ENCODE measurements around the gene MAP7D1.

MAP7D1 gene

DNA sequence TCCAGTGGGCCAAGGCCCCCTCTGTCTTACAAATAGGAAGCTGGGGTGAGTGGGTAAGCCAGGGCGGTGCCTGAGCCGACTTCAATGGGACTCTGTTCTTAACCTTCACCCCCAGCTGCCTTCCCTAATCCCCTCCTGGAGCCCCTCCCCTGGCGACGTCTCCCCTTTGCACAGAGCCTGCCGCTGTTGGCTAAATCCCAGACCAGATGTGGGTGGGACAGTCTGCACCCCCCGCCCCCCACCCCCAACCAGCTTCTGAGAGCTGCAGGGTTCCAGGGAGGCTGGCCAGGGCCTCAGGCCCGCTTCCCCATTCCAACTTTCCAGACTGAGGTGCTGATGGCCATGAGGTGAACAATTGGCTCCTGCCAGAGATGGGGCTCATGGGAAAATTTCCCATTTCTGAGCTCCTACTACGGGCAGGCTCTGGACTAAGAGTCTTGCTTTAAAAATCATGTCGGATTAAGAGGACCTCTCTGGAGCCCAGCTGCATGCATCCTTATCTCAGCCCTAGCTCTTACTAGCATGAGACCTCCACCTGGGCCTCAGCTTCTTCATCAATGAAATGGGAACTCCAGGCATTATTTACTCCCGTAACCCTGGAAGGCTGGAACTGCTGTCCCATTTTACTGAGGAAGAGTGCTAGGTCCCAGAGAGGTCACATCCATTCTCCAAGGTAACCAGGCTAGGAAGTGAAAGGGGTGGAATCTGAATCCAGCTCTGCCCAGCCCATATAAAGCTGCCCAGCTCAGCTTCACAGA is 37.3 kb upstream of the MAP7D1 start:
- Histone ChIP-seq H3K27me3 (ENCODE audit: control insufficient read depth, insufficient read depth, low read length) (peaks cover 10% of the 10 kb centered on the region), H3K36me3 (ENCODE audit: control insufficient read depth, insufficient read depth, low read length) (no peaks in the 10 kb centered on the region), H3K9ac (ENCODE audit: low read depth, low read length) (no peak overlapping the region)

DNA sequence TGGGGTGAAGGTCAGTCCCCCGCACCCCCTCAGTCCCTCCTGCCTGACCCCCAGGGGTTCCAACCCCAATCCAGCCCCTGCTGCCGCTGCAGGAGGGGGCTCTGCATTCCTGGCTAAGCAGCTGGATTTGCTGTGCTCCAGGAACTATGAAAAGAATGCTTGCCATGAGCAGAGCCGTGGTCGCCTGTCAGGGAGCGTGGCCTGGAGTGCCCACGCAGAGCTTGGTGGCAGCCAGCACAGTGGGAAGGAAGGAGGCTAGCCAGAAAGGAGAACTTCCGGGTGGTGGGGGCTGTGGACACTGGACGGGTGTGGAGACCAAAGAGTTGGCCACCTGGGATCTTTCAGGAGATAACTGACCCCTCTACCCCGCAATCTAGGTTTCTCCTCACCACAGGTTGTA is 36.5 kb upstream of the MAP7D1 start:
- no peak overlapping the region for H3K4me3 ChIP-seq (ENCODE audit: low read depth, low read length)
- no peak overlapping the region for H3K9ac ChIP-seq (ENCODE audit: low read depth, low read length)
- peaks cover 18% of the 10 kb centered on the region for H3K27me3 ChIP-seq (ENCODE audit: control insufficient read depth, insufficient read depth, low read length)
- no peaks in the 10 kb centered on the region for H3K9me3 ChIP-seq (ENCODE audit: control insufficient read depth, insufficient read depth, low read length)
- no peaks in the 10 kb centered on the region for H3K36me3 ChIP-seq (ENCODE audit: control insufficient read depth, insufficient read depth, low read length)
- H3K27ac ChIP-seq (ENCODE audit: low read depth, low read length), result no peak overlapping the region
- H3K4me1 ChIP-seq (ENCODE audit: control insufficient read depth, insufficient read depth, low read length), result no peaks in the 10 kb centered on the region

More for the DNA sequence above, 37.3 kb upstream of the MAP7D1 start:
- Histone ChIP-seq H3K27ac (ENCODE audit: low read depth, low read length) (no peak overlapping the region), H3K4me3 (ENCODE audit: low read depth, low read length) (no peak overlapping the region), H3K9me3 (ENCODE audit: control insufficient read depth, insufficient read depth, low read length) (no peaks in the 10 kb centered on the region), H3K4me1 (ENCODE audit: control insufficient read depth, insufficient read depth, low read length) (no peaks in the 10 kb centered on the region)

DNA sequence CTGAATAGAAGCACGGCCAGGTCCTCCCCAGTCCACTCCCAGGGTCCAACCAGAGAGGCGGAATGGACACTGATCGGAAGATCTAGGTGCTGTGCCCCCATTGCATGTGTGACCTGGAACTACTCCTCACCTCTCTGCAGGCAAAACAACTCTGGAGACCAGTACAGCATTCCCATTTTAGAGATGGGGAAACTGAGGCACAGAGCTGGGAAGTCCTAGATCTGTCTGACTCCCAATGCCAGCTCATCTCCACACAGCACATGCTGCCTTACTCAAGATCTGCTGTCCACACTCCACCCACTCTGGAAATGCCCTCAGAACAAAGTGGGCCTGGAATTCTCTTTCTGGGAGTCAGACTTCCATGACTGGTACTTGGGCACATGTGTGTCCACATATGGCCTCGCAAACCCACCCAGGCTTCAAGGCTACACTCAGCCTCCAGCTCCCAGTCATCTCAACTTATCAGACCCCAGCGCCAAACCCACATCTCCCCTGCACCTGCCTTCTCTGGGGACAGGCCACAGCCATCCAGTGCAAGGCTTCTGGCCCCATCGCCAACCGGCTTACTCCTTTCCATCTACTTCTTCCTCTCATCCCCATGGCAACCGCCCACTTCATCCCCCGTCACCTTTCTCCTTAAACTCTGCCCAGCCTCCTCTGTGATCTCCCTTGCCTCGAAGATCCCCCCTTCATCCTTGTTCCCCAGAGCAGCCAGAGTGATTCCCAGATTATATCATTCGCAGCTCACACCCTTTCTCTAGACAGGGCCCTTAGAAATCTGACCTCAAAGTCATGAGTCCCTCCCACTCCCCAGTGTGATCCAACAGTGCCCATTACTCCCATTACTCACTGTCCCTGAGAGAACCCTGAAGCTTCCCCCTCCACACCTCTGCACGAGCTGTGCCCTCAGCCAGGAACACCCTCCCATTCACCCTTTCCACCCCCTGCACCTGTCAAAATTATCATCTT is 33.6 kb upstream of the MAP7D1 start:
- Histone ChIP-seq H3K4me3 (ENCODE audit: low read depth, low read length) (no peak overlapping the region), H3K27me3 (ENCODE audit: control insufficient read depth, insufficient read depth, low read length) (peaks cover 36% of the 10 kb centered on the region), H3K9me3 (ENCODE audit: control insufficient read depth, insufficient read depth, low read length) (no peaks in the 10 kb centered on the region), H3K4me1 (ENCODE audit: control insufficient read depth, insufficient read depth, low read length) (no peaks in the 10 kb centered on the region), H3K27ac (ENCODE audit: low read depth, low read length) (no peak overlapping the region), H3K9ac (ENCODE audit: low read depth, low read length) (no peak overlapping the region), H3K36me3 (ENCODE audit: control insufficient read depth, insufficient read depth, low read length) (no peaks in the 10 kb centered on the region)

DNA sequence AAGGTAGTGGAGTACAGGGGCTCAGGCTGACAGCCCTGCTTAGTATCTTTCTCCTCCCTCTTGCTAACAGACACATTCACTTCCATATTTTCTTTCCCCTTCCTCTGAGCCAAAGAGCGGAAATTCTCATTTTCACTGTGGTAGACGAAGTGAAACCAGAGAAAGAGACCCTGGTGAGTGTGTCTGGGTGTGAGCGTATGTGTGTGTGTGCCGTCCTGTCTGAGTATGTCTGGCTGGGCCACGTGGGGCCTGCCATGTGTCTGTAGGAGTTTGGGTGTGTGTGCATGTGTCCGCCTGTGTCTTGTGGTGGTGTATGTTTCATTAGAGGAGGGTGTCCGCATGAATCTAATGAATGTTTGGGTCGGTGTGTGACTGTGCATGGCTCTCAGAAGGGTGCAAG is 32.6 kb upstream of the MAP7D1 start:
- H3K4me1 ChIP-seq (ENCODE audit: control insufficient read depth, insufficient read depth, low read length), result no peaks in the 10 kb centered on the region
- no peak overlapping the region for H3K27ac ChIP-seq (ENCODE audit: low read depth, low read length)
- no peaks in the 10 kb centered on the region for H3K36me3 ChIP-seq (ENCODE audit: control insufficient read depth, insufficient read depth, low read length)
- no peak overlapping the region for H3K9ac ChIP-seq (ENCODE audit: low read depth, low read length)
- peaks cover 36% of the 10 kb centered on the region for H3K27me3 ChIP-seq (ENCODE audit: control insufficient read depth, insufficient read depth, low read length)
- no peaks in the 10 kb centered on the region for H3K9me3 ChIP-seq (ENCODE audit: control insufficient read depth, insufficient read depth, low read length)
- H3K4me3 ChIP-seq (ENCODE audit: low read depth, low read length), result no peak overlapping the region

DNA sequence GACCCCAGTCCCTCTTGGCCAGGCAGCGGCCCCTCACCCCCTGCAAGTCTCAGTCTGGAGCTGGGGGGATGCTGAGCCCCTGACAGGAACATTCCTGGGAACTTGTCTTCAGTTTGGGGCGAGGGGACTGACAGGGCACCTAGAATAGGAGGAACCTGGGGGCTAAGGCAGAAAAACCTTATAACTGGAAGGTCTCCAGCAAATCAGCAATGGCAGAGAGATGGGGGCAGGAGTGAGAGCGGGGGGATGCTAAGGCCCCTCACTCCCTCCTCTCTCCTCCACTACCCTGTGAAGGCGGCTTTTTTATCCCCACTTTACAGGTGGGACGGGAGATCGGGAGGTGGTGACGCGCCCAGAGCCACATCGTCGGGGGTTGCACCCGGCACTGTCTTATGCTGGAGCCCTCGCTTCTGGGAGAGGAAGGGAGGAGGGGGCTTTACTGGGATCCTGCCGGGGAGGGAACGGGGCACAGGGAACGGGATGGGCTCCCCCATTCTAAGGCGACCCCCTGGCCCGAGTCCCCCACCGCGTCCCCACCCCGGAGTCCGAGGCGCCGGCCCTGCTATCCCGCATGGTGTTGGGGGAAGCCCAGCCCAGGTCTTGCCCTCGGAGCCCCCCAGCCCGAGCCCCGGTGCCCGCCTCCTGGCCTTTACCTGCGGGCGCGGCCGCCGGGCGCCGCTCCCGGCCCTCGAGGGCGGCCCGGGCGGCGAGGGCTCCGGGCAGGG is 31.4 kb upstream of the MAP7D1 start:
- H3K4me3 ChIP-seq (ENCODE audit: low read depth, low read length), result peak overlapping the region; percentile 34; the same call in 1 of the 2 replicates
- H3K27me3 ChIP-seq (ENCODE audit: control insufficient read depth, insufficient read depth, low read length), result peaks cover 36% of the 10 kb centered on the region
- H3K36me3 ChIP-seq (ENCODE audit: control insufficient read depth, insufficient read depth, low read length), result no peaks in the 10 kb centered on the region
- H3K4me1 ChIP-seq (ENCODE audit: control insufficient read depth, insufficient read depth, low read length), result no peaks in the 10 kb centered on the region
- no peak overlapping the region for H3K9ac ChIP-seq (ENCODE audit: low read depth, low read length)
- H3K9me3 ChIP-seq (ENCODE audit: control insufficient read depth, insufficient read depth, low read length), result no peaks in the 10 kb centered on the region
- no peak overlapping the region for H3K27ac ChIP-seq (ENCODE audit: low read depth, low read length)

DNA sequence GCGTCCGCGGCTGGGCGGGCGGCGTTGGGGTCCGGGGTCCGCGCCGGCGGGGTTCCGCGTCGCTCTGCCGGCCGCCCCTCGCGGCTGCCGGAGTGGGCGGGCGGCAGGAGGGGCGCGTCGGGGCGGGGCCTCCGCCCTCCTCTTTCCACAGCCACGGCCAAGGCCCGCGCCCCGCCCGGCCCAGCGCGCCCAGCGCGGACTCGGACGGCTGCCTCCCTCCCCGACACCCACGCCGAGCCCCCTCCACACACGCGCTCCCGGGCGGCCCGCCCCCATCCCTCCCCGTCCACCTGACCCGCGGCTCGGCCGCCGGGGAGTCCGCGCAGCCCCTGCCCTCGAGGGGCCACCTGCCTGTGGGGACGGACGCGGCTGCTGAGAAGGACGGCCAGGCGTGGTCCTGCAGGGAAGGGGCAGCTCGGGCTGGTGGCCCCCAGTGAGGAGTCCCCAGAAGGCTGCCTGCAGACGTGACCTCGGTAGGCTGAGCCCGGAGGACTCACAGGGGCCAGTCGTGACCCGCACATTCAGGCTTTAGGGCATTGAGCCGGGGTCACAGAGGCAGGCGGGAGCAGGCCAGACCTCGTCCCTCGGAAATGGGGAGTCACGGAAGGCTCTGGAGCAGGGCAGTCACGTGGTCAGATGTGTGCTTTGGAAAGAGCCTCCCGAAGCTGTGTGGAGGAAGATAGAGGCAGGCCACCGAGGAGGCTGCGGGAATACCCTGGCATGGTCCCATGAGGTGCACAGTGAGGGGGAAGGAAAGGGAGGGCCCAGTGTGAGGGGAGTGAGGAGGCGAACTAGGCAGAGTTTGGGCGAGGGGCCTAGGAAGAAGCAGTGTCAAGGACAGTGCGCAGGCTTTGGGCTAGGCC is 30.6 kb upstream of the MAP7D1 start, which contains the start of gene COL8A2:
Gene COL8A2 (minus strand): TSS at position 94 of the 863 bp plus-strand sequence. CDS start 24,980 bp downstream, outside the sequence.
- Histone ChIP-seq H3K9me3 (ENCODE audit: control insufficient read depth, insufficient read depth, low read length) (no peaks in the 10 kb centered on the region), H3K4me1 (ENCODE audit: control insufficient read depth, insufficient read depth, low read length) (no peaks in the 10 kb centered on the region), H3K4me3 (ENCODE audit: low read depth, low read length) (peak within 1 kb of the TSS; percentile 34; the same call in 1 of the 2 replicates), H3K27ac (ENCODE audit: low read depth, low read length) (no peak within 1 kb of the TSS), H3K27me3 (ENCODE audit: control insufficient read depth, insufficient read depth, low read length) (peaks cover 36% of the 10 kb centered on the region), H3K36me3 (ENCODE audit: control insufficient read depth, insufficient read depth, low read length) (no peaks in the 10 kb centered on the region), H3K9ac (ENCODE audit: low read depth, low read length) (no peak within 1 kb of the TSS)

DNA sequence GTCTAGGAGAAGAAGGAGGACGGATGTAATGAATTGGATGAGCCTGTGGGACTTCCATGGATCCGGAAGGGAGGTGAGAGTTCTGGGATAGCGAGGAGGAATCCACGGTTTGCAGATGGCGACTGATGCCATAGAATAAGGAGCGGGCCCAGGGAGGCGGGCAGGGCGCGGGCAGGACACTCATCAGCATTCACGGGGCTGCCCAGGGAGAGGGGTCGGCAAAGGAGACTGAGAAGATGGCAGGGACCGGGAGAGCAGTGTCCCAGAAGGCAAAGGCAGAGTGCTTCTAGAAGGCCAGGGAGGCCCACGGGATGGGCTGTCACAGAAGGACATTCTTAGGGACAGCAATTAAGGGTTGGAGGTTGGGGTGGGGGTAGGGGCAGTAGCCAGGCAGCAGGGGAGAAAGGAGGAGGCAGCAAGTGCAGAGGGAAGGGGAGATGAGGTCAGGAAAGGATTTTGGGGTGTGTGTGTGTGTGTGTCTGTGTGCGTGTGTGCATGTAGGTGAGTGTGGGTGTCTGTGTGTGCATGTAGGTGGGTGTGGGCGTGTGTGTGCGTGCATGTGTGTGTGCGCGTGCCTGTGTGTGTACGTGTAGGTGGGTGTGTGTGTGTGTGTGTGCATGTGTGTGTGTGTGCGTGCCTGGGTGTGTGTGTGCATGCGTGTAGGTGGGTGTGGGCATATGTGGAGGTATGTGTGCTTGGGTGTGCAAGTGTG is 29.8 kb upstream of the MAP7D1 start:
- H3K4me1 ChIP-seq (ENCODE audit: control insufficient read depth, insufficient read depth, low read length), result no peaks in the 10 kb centered on the region
- H3K9me3 ChIP-seq (ENCODE audit: control insufficient read depth, insufficient read depth, low read length), result no peaks in the 10 kb centered on the region
- H3K27me3 ChIP-seq (ENCODE audit: control insufficient read depth, insufficient read depth, low read length), result peaks cover 36% of the 10 kb centered on the region
- no peak overlapping the region for H3K4me3 ChIP-seq (ENCODE audit: low read depth, low read length)
- no peak overlapping the region for H3K27ac ChIP-seq (ENCODE audit: low read depth, low read length)
- no peak overlapping the region for H3K9ac ChIP-seq (ENCODE audit: low read depth, low read length)
- no peaks in the 10 kb centered on the region for H3K36me3 ChIP-seq (ENCODE audit: control insufficient read depth, insufficient read depth, low read length)

DNA sequence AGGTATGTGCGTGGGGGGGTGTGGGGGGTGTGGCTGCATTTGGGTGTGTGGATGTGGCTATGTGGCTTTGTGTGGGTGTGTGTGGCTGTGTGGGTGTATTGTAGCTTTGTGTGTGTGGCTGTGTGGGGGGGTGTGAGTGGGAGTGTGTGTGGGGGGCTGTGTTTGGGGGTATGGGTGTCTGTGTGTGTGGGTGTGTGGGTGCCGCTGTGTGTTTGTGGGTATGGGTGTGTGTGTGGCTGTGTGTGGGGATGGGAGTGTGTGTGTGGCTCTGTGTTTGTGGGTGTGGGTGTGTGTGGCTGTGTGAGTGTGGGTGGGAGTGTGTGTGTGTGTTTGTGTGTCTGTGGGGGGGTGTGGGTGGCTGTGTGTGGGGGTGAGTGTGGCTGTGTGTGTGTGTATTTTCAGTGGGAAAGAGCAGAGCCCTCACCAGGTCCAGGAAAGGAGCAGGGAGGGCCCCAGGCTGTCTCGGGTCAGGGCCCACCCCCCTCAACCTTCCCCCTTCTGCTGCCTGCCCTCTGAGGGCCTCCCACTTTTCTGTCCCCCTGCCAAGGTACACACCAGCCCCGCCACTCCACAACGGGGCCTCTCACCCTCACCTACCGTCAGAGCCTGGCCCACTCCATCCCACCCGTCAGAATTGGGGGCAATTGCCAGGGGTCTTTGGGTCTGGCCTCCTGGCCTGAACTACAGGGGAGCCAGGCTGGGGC is 29.0 kb upstream of the MAP7D1 start:
- no peak overlapping the region for H3K9ac ChIP-seq (ENCODE audit: low read depth, low read length)
- peaks cover 36% of the 10 kb centered on the region for H3K27me3 ChIP-seq (ENCODE audit: control insufficient read depth, insufficient read depth, low read length)
- no peaks in the 10 kb centered on the region for H3K36me3 ChIP-seq (ENCODE audit: control insufficient read depth, insufficient read depth, low read length)
- no peak overlapping the region for H3K27ac ChIP-seq (ENCODE audit: low read depth, low read length)
- no peaks in the 10 kb centered on the region for H3K9me3 ChIP-seq (ENCODE audit: control insufficient read depth, insufficient read depth, low read length)
- no peaks in the 10 kb centered on the region for H3K4me1 ChIP-seq (ENCODE audit: control insufficient read depth, insufficient read depth, low read length)
- no peak overlapping the region for H3K4me3 ChIP-seq (ENCODE audit: low read depth, low read length)

DNA sequence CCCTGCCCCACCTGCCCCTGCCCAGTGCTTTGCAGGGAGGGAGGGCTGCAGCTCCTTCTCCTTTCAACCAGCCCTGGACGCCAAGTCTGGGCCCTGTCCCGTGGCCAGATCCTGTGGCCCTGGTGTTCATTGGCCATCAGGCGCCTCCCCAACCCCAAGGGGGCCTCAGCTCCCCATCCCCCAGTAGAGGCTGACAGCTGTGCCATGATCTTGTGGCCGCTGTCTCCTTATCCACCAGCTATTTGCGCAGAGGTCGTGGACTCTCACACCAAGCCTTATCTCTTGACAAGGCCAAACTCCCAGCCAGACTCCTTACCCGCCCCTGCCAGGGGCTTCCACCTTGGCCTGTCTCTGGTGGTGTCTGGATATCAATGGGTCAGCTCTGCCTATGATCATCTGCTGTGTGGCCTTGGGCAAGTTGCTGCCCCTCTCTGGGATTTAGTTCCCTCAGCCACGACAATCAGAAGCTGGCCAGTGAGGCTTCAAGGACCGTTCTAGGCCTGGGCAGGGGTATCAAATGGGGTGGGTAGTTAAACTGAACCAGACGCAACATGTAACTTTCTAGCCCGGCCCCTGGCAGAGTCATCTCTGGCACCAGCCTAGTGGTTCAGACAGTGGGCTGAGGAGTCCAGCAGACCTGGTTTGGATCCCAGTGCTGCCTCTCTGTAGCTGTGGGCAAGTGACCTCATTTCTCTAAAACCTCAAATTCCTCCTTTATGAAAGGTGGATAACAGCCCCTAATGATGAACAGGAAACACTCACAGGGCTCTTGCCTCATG is 27.6 kb upstream of the MAP7D1 start:
- H3K4me1 ChIP-seq (ENCODE audit: control insufficient read depth, insufficient read depth, low read length), result no peaks in the 10 kb centered on the region
- H3K9ac ChIP-seq (ENCODE audit: low read depth, low read length), result no peak overlapping the region
- no peaks in the 10 kb centered on the region for H3K36me3 ChIP-seq (ENCODE audit: control insufficient read depth, insufficient read depth, low read length)
- no peaks in the 10 kb centered on the region for H3K9me3 ChIP-seq (ENCODE audit: control insufficient read depth, insufficient read depth, low read length)
- no peak overlapping the region for H3K27ac ChIP-seq (ENCODE audit: low read depth, low read length)
- no peak overlapping the region for H3K4me3 ChIP-seq (ENCODE audit: low read depth, low read length)
- H3K27me3 ChIP-seq (ENCODE audit: control insufficient read depth, insufficient read depth, low read length), result peaks cover 30% of the 10 kb centered on the region
